Parathyroid adenoma (tissue), 2 donors: Measurements from ENCODE around the gene MDN1.

Source experiments
- H2AFZ ChIP-seq: fragments of 300-600 bp; sonication (generic); one replicate; pipeline ENCODE4 v1.7.0; 2017; ENCODE audit warnings: antibody characterized with exemption, mild to moderate bottlenecking
- H3K27ac ChIP-seq: fragments of 300-600 bp; sonication (generic); one replicate; pipeline ENCODE4 v1.7.0; 2017
- H3K27me3 ChIP-seq: fragments of 300-600 bp; sonication (generic); one replicate; pipeline ENCODE4 v1.7.0; 2017; ENCODE audit warnings: low read length; ENCODE audit not compliant: control insufficient read depth, insufficient read depth
- H3K36me3 ChIP-seq: fragments of 300-600 bp; sonication (generic); one replicate; pipeline ENCODE4 v1.7.0; 2017; ENCODE audit warnings: low read length; ENCODE audit not compliant: control insufficient read depth, insufficient read depth
- H3K4me1 ChIP-seq: fragments of 300-600 bp; sonication (generic); one replicate; pipeline ENCODE4 v1.7.0; 2017; ENCODE audit warnings: control low read depth
- H3K4me2 ChIP-seq: fragments of 300-600 bp; sonication (generic); one replicate; pipeline ENCODE4 v1.7.0; 2017; ENCODE audit warnings: low read length
- H3K4me3 ChIP-seq: fragments of 300-600 bp; sonication (generic); one replicate; pipeline ENCODE4 v1.7.0; 2017; ENCODE audit warnings: low read depth, low read length
- H3K79me2 ChIP-seq: fragments of 300-600 bp; sonication (generic); one replicate; pipeline ENCODE4 v1.7.0; 2017; ENCODE audit warnings: control low read depth
- H3K9ac ChIP-seq: fragments of 300-600 bp; sonication (generic); one replicate; pipeline ENCODE4 v1.7.0; 2017; ENCODE audit warnings: mild to moderate bottlenecking
- H3K9me3 ChIP-seq: fragments of 300-600 bp; sonication (generic); one replicate; pipeline ENCODE4 v1.7.0; 2017; ENCODE audit warnings: low read length; ENCODE audit not compliant: control insufficient read depth
- TF ChIP-seq, protein P1 (sequence below): fragments of 300-600 bp; sonication (generic); IDR thresholded peaks from one replicate; pipeline ENCODE4 v1.7.0; 2017; ENCODE audit warnings: antibody characterized with exemption, mild to moderate bottlenecking
- donor health status: primary hyperparathyroidism.

Gene MDN1

DNA sequence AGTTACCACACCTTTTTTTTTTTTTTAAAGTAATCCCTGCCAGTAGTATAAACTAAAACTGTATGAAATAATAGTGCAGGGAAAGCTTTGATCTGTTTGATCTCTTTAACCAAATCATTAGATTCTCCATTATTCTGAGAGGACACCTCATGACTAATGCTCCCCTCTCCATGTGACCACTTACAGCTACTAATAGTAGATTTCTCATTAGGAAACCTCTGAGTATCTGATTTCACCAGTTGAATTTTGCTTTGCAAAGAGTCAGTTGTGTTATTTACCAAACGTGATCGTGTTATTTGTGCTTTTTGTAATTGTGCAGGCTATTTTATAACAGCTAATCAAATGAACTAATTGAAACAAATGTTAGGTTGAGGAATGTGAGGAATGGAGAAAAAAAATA, 22.6 kb upstream of the MDN1 start:
- Histone ChIP-seq H3K4me1 (no peaks in the 10 kb centered on the region), H3K27ac (no peak overlapping the region), H3K36me3 (no peaks in the 10 kb centered on the region), H3K4me2 (no peak overlapping the region), H3K79me2 (peaks cover 19% of the 10 kb centered on the region), H3K9me3 (no peaks in the 10 kb centered on the region), H3K27me3 (no peaks in the 10 kb centered on the region), H2AFZ (no peak overlapping the region), H3K9ac (no peak overlapping the region), H3K4me3 (no peak overlapping the region)
- TF ChIP-seq, protein P1, sequence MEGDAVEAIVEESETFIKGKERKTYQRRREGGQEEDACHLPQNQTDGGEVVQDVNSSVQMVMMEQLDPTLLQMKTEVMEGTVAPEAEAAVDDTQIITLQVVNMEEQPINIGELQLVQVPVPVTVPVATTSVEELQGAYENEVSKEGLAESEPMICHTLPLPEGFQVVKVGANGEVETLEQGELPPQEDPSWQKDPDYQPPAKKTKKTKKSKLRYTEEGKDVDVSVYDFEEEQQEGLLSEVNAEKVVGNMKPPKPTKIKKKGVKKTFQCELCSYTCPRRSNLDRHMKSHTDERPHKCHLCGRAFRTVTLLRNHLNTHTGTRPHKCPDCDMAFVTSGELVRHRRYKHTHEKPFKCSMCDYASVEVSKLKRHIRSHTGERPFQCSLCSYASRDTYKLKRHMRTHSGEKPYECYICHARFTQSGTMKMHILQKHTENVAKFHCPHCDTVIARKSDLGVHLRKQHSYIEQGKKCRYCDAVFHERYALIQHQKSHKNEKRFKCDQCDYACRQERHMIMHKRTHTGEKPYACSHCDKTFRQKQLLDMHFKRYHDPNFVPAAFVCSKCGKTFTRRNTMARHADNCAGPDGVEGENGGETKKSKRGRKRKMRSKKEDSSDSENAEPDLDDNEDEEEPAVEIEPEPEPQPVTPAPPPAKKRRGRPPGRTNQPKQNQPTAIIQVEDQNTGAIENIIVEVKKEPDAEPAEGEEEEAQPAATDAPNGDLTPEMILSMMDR: no peak

DNA sequence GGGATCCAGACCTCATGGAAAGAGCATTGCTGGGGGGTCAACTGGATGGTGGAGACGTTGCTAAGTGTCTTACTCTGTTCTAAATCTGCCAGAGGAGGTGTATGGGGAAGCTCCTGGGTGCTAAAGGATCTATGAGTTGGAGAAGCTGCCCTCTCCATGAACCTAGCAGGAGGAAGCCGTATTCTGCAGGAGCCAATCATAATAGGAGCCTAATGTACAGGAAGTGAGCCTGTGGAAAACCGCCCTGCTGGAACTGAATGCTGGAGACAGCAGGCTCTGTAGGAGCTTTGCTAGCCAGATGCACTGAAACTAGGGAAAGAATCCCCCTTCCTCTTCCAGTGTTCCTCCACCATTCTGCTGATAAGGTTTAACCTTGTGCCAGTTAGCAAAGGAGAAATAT, 20.9 kb upstream of the MDN1 start:
- H3K9me3 ChIP-seq: no peaks in the 10 kb centered on the region
- H2AFZ ChIP-seq: no peak overlapping the region
- no peaks in the 10 kb centered on the region for H3K4me1 ChIP-seq
- TF ChIP-seq, protein P1: no peak
- H3K27ac ChIP-seq: no peak overlapping the region
- no peak overlapping the region for H3K9ac ChIP-seq
- no peaks in the 10 kb centered on the region for H3K36me3 ChIP-seq
- H3K4me3 ChIP-seq: no peak overlapping the region
- H3K27me3 ChIP-seq: no peaks in the 10 kb centered on the region
- peaks cover 20% of the 10 kb centered on the region for H3K79me2 ChIP-seq
- no peak overlapping the region for H3K4me2 ChIP-seq

DNA sequence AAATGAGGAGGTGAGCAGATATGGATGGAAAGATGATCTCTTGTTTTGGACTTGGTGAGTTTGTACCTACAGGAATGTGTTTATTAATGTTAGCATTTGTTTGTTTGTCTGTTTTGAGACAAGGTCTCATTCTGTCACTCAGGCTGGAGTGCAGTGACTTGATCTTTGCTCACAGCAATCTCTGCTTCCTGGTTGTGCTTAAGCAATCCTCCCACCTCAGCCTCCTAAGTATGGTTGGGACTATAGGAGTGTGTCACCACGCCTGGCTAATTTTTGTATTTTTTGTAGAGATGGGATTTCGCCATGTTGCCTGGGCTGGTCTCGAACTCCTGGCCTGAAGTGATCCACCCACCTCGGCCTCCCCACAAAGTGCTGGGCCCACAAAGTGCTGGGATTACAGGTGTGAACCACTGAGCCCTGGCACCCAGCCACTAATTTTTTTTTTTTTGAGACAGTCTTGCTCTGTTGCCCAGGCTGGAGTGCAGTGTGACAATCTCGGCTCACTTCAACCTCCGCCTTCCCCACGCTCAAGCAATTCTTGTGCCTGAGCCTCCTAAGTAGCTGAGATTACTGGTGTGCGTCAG, 17.1 kb upstream of the MDN1 start:
- no peaks in the 10 kb centered on the region for H3K4me1 ChIP-seq
- no peaks in the 10 kb centered on the region for H3K9me3 ChIP-seq
- no peaks in the 10 kb centered on the region for H3K36me3 ChIP-seq
- peaks cover 17% of the 10 kb centered on the region for H3K79me2 ChIP-seq
- no peak overlapping the region for H3K27ac ChIP-seq
- H3K9ac ChIP-seq: no peak overlapping the region
- H3K4me3 ChIP-seq: no peak overlapping the region
- no peaks in the 10 kb centered on the region for H3K27me3 ChIP-seq
- H2AFZ ChIP-seq: no peak overlapping the region
- H3K4me2 ChIP-seq: no peak overlapping the region
- TF ChIP-seq, protein P1: no peak

DNA sequence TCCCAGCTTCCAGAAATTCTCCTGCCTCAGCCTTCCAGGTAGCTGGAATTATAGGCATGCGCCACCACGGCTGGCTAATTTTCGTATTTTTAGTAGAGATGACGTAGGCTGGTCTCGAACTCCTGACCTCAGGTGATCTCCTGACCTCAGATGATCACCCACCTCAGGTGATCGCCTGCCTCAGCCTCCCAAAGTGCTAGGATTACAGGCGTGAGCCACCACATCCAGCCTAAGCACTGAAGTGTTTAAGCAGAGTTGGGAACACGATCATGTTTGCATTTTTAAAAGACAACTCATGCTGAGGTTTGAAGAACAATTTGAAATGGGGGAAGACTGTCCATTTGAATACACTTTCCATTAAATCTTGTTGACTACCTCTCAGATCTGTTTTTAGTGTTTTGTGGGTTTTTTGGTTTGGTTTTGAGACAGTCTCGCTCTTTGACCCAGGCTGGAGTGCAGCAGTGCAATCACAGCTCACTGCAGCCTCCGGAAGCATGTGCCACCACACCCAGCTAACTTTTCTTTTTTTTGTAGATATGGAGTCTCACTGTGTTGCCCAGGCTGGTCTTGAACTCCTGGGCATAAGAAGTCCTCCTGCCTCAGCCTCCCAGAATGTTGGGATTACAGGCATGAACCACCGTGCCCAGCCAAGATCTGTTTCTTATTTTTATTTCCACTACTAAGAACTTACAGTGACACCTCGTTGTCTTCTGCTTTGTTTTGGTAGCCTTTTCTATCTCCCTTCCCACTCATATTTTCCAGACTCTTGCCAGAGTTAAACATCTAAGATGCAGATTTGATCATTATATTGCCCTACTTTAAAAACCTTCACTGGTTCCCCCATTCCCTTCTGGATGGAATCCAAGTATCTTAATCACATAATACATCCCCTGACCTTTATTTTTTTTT, 15.5 kb upstream of the MDN1 start:
- Histone ChIP-seq H3K79me2 (peaks cover 19% of the 10 kb centered on the region), H3K4me1 (peaks cover 6% of the 10 kb centered on the region), H3K9me3 (no peaks in the 10 kb centered on the region), H2AFZ (no peak overlapping the region), H3K27me3 (no peaks in the 10 kb centered on the region), H3K4me2 (no peak overlapping the region), H3K4me3 (no peak overlapping the region), H3K27ac (no peak overlapping the region), H3K9ac (no peak overlapping the region), H3K36me3 (no peaks in the 10 kb centered on the region)
- TF ChIP-seq, protein P1: no peak
